Posterior vena cava (tissue), 2 donors: ENCODE measurements around the gene IGSF10. TPM values are rescaled to one million over a fixed set of nuclear protein-coding genes. Genes with fewer than 3 reads are reported as not detected.
"Not testable (repeated sequence)": the region's sequence is repeated elsewhere in the genome, so short reads cannot be mapped to it uniquely, and the experiment has no call there.

Experiments used
- DNase-seq: peaks from one replicate; pipeline ENCODE4 v3.0.0-alpha.2; 2020; ENCODE audit warnings: low spot score
- intact Hi-C, 2 donors: fragments of 100-400 bp; cut with DNase I; formaldehyde crosslinking; loops; one replicate each; pipeline versions ENCODE4 v1.14.1 to v1.14.2; 2022 to 2023
- long read RNA-seq, 2 donors: library from polyadenylated mRNA; unstranded; transcript quantifications; one replicate each; pipeline ENCODE4 v2.0.0, GENCODE V29; 2020 to 2021
- total RNA-seq, 2 donors: library from RNA; stranded (reverse); fragmentation: NEBNext Ultra II Directional; extraction: Animal tissue kit (Norgen Biotek cat#: 25700); gene quantifications; one replicate each; pipeline ENCODE4 v1.2.1, GENCODE V29; 2021
- donor health status: DM: yes; HTN: yes; CAD: no.
- donor health status: DM: yes; HTN: yes; CAD: no.

IGSF10 gene, protein sequence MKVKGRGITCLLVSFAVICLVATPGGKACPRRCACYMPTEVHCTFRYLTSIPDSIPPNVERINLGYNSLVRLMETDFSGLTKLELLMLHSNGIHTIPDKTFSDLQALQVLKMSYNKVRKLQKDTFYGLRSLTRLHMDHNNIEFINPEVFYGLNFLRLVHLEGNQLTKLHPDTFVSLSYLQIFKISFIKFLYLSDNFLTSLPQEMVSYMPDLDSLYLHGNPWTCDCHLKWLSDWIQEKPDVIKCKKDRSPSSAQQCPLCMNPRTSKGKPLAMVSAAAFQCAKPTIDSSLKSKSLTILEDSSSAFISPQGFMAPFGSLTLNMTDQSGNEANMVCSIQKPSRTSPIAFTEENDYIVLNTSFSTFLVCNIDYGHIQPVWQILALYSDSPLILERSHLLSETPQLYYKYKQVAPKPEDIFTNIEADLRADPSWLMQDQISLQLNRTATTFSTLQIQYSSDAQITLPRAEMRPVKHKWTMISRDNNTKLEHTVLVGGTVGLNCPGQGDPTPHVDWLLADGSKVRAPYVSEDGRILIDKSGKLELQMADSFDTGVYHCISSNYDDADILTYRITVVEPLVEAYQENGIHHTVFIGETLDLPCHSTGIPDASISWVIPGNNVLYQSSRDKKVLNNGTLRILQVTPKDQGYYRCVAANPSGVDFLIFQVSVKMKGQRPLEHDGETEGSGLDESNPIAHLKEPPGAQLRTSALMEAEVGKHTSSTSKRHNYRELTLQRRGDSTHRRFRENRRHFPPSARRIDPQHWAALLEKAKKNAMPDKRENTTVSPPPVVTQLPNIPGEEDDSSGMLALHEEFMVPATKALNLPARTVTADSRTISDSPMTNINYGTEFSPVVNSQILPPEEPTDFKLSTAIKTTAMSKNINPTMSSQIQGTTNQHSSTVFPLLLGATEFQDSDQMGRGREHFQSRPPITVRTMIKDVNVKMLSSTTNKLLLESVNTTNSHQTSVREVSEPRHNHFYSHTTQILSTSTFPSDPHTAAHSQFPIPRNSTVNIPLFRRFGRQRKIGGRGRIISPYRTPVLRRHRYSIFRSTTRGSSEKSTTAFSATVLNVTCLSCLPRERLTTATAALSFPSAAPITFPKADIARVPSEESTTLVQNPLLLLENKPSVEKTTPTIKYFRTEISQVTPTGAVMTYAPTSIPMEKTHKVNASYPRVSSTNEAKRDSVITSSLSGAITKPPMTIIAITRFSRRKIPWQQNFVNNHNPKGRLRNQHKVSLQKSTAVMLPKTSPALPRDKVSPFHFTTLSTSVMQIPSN (N-terminal part only)
- total RNA-seq = 1 to 10 TPM; 2.2 to 5.7 TPM
- long read RNA-seq, donor 1, partial matches to known transcripts = 1 of 3 reads
- long read RNA-seq, donor 1, other reads (novel, unspliced or antisense) = 2 of 3 reads
- long read RNA-seq, donor 2 = 0 reads

DNA sequence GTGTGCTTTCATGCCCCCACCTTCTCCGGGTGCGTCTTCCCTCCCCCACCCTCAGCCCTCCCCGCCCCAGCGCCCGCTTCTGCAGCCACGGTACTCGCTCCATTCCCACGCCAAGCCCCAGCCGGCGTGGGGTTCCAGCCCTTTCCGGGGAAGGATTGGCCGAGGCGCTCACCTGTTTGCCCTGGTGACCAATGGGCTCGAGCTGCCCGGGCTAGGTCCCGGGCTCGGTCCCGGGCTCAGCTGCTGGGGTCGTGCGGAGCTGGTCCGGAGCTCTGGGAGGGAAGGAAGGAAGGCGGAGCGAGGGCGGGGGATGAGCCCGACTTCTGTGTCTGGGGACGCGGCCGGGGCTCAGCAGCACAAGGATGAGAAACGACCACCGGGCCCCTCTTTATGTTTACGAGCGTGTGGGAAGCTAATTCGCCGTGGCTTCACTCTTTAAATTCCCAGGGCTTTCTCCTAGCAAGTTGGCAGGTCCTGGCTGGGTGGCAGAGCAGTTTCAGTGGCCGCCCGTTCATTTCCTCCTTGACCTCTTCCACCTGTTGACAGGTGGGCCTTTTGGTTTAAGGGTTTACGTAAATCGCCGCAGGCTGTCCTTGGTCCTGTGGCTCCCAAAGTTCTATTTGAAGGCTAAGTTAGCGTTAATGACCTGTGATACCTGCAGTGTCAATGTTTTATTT lies at the start of gene IGSF10:
Gene IGSF10, minus strand, starts transcription at position 288 of the 677 bp plus-strand sequence. CDS start 2,352 bp downstream, outside the sequence.
- peak; percentile 83 for DNase-seq
- intact Hi-C loops = loop anchor here (10.0 kb wide), 2 partner anchors 184 to 194 kb away; no protein-coding TSS in a partner anchor

DNA sequence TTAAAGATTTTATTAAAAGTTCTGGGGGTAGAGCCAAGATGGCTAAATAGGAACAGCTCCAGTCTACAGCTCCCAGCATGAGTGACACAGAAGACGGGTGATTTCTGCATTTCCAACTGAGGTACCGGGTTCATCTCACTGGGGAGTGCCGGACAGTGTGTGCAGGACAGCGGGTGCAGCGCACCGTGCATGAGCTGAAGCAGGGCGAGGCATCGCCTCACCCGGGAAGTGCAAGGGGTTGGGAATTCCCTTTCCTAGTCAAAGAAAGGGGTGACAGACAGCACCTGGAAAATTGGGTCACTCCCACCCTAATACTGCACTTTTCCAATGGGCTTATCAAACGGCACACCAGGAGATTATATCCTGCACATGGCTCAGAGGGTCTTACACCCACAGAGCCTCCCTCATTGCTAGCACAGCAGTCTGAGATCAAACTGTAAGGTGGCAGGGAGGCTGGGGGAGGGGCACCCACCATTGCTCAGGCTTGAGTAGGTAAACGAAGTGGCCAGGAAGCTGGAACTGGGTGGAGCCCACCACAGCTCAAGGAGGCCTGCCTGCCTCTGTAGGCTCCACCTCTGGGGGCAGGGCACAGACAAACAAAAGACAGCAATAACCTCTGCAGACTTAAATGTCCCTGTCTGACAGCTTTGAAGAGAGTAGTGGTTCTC lies 48.7 kb upstream of the IGSF10 start:
- intact Hi-C loops = not testable (repeated sequence)
- DNase-seq = peak; percentile 69

DNA sequence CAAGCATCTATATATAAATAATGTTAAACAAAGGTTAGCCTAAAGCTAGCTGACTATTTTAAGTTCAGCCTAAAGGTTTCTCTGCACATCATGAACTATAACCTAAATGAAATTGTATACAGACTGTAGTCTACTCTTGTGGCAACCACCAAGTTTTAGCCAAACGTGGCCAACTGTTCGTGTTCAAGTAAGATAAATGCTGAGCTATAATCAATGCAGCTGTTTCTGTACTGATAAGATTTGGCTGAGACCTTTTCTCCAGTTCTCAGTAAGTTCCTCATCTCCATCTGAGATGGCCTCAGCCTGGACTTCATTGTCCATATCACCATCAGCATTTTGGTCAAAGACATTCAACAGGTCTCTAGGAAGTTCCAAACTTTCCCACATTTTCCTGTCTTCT lies 43.7 kb upstream of the IGSF10 start:
- DNase-seq = no peak
- intact Hi-C loops = no loop called here

DNA sequence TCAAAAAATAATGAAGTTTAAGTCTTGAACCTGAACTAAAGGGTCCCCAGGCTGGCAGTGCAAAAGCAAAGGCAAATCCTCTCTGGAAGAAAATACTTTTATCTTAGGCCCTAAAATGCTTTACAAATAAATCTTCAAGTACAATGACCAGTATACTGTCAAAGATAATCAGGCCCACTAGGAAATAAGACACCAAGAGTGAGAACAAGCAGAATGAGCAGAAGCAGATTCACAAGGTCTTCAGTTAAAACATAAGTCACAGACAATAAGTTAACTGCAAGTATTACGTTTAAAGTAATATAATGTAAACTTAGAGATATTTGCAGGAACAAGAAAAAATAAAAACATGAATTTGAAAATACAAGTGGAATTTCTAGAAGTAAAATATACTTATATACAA lies 42.2 kb upstream of the IGSF10 start:
- DNase-seq = no peak
- intact Hi-C loops = no loop called here

DNA sequence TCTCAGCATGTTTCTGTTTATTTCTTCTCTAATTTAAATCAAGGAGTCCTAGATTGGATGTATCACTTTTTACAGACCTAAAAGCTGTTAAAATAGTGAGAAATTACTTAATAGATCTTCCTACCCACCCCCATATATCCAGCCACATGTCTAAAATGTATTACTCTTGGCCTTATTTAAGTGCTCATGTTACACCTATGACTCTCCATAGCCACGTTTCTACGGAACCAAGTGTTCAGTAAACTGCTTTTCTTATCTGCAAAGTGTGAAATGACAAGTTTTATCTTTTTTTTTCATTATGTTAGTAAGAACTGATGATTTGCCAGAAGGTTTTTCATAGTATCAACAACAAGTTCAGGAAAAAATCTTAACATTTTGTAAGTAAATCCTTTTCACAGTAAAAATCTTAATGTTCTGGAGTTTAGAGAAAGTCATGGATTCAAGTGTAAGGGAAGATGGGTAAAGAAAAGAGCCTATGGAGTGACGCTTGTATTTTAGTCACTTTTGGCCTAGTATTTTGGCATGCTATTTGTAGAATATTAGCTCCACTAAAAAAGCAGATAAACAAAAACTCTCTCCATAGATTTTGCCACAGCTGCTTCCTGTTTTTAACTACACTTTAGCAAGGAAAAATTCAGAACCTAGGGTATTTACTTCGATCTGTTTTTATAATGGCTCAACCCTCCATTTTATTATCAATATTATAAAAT lies 41.2 kb upstream of the IGSF10 start:
- intact Hi-C loops = no loop called here
- no peak for DNase-seq

DNA sequence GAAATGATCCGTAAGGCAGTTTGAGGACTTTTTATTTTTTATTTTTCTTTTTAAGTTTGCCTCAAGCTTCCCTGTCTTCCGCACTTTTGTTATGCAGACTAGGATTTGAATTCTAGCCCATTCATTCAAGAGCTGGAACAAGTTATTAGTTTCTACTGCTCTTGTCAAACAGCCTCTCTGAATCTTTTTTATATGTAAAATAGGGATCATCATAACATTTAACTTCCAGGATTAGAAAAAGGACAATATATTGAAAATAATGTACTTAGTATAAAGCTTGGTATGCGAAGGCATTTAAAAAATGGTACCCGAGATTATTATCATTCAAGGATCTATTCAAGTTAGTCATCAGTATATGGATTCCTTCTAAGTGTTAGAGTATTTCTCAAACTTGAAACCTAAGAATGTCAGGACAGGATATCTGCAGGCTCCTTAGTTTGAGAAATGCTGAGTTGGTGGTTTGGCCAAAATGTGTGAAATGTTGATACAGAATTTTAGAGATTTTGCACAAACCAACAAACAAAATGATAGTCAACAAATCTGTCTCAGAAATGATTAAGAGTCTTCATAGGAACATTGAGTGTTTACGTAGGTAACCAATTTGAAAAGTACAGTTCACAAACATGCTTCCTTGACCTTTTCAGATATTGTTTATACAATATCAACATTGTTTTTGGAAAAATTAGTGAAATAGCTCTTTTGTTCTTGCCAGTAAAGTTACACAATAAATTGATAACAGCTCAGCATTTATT lies 40.5 kb upstream of the IGSF10 start:
- no peak for DNase-seq
- intact Hi-C loops = no loop called here

DNA sequence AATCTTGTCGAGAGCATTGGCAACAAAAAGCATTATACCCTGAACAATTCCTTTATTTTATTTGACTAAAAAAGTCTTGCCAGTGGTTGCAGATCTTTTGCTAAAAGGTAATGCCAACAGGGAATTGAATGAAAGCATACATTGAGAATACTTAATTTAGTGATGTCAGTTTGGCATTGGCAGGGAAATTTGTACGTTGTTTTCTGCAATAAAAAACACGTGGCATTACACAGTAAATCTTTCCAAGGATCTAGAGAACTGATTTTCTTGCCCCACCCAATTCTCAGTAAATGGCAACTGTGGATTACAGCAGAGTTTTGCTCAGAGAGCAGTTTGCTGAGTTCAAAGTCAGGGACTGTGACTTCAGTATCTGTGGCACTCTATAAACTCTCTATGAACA lies 38.3 kb upstream of the IGSF10 start:
- intact Hi-C loops = no loop called here
- DNase-seq = no peak

DNA sequence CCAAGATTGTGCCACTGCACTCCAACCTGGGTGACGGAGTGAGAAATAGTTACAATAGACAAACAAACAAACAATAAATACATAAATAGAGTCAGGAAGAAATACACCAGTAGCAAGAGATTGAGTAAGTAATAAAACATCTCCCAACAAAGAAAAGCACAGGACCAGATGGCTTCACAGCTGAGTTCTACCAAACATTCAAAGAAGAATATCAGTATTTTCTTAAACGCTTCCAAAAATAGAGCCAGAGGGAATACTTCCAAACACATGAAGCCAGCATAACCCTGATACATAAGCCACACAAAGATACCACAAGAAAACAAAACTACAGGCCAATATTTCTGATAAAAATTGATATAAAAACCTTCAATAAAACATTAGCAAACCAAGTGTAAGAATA lies 30.7 kb upstream of the IGSF10 start:
- no peak for DNase-seq
- intact Hi-C loops = loop anchor here in 1 of 2 donors (2.0 kb wide), 1 partner anchor 39 kb away; no protein-coding TSS in a partner anchor

DNA sequence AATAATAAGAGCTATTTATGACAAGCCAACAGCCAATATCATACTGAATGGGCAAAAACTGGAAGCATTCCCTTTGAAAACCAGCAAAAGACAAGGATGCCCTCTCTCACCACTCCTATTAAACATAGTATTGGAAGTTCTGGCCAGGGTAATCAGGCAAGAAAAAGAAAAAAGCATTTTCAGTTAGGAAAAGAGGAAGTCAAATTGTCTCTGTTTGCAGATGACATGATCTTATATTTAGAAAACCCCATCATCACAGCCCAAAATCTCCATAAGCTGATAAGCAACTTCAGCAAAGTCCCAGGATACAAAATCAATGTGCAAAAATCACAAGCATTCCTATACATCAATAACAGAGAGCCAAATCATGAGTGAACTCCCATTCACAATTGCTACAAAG lies 27.0 kb upstream of the IGSF10 start:
- DNase-seq, intact Hi-C loops: not testable (repeated sequence)

DNA sequence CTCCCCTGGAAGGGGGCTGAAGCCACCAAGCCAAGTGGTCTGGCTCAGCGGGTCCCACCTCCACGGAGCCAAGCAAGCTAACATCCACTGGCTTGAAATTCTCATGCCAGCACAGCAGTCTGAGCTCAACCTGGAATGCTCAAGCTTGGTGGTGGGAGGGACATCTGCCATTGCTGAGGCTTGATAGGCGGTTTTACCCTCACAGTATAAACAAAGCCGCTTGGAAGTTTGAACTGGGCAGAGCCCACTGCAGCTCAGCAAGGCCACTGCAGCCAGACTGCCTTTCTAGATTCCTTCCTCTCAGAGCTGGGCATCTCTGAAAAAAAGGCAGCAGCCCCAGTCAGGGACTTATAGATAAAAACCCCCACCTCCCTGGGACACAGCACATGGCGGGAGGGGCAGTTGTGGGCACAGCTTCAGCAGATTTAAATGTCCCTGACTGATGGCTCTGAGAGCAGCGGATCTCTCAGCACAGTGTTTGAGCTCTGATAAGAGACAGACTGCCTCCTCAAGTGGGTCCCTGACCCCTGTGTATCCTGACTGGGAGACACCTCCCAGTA lies 23.2 kb upstream of the IGSF10 start:
- DNase-seq = no peak
- intact Hi-C loops = no loop called here

DNA sequence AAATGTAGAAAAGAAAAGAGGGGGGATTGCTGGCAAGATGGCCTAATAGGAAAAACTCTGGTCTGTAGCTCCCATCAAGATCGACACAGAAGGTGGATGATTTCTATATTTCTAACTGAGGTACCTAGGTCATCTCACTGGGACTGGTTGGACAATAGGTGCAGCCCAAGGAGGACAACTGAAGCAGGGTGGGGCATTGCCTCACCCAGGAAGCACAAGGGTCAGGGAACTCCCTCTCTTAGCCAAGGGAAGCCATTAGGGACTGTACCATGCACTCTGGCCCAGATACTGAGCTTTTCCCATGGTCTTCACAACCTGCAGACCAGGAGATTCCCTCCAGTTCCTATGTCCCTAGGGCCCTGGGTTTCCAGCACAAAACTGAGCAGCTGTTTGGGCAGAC lies 22.6 kb upstream of the IGSF10 start:
- intact Hi-C loops = no loop called here
- no peak for DNase-seq

DNA sequence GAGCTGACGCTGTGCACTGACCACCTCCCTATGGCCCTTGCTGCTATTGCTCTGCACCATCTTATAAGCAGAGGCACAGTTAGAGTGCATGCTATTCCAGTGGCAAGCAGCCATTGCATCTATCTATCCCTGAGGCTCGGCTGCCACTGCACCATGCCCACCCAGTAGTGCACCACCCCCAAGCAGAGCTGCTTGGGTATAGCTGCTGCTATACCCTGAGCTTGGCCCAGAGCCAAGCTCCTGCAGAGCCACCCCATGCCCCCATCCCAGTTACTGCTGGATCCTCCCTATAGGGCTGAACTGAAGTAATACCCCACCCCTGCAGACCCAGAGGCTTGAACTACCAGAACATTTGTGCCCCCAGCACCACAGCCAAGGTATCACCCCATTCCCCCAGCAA lies 19.6 kb upstream of the IGSF10 start:
- intact Hi-C loops = no loop called here
- DNase-seq = no peak

DNA sequence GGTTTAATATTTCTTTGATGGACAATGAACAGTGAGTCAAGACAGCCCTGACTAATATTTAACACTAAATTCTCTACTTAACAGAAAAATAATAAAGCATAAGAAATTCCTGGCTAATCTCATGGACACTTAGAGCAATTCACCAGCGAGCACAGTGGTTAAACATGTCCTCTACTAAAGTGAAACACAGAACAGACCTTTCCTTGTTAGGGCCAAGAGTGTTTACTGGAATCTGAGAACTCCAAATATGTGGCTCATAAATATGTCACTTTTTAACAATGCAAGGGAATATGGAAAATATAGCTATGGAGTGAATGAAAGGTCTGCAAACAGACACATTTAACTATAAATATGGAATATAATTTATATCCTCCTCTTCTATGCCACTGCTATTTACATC lies 18.6 kb upstream of the IGSF10 start:
- intact Hi-C loops = no loop called here
- no peak for DNase-seq

DNA sequence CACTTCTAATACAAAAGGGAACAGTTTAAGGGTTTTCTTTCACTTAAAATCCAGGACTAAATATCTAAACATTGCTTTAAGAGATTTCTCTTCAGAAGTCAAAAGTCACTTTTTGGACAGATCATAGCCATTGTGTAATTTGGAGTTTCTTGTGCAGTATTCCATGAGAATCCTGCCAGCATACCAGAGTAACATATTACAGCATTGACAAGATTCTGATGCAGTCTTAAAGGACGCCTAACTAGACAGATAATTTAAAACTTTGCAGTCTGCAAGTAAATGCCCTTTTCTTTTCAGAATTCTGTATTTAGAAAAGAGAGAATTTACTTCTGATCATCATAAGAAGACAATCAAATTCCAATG lies 17.5 kb upstream of the IGSF10 start:
- intact Hi-C loops = no loop called here
- DNase-seq = no peak

DNA sequence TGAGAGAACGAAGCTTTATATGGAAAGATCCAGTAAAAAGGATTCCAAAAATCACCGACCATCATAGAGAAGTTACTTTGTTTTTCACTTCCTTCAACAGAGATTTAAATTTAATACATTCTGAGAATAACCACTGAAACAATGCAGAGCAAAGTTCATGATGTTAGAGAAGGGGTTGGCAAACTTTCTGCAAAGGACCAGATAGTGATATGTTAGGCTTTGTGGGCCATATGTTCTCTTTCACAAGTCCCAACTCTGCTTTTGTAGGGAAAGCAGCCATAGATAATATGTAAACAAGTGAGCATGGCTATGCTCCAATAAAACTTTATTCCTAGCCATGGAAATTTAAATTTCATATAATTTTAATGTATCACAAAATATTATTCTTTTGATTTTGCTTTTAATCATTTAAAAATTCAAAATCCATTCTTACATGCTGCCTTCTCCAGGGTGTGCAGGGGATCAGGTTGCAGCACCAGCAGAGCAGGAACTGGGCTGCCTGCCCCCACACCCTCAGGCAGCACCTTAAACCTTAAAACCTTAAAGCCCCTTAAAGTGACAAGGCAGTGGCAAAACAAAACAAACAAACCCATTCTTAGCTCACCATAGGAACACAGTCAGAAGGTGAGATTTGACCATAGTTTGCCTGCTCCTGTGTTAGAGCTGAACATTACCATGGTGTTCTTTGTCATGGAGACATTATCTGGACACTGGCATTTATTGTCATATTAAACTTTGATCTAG lies 16.9 kb upstream of the IGSF10 start:
- DNase-seq = no peak
- intact Hi-C loops = no loop called here
